B cell (primary cell): Measurements from ENCODE around the gene STRBP. TPM values are rescaled to one million over a fixed set of nuclear protein-coding genes. Genes with fewer than 3 reads are reported as not detected.

Experiments
- ATAC-seq: fragments of 200-7000 bp; cut with Tn5 transposase; one replicate; pipeline ENCODE4 v1.10.0; 2021; ENCODE audit warnings: low read depth, mild to moderate bottlenecking, moderate number of reproducible peaks, moderate library complexity
- CTCF ChIA-PET: fragments of 350-600 bp; sonication (Branson Sonifier 250); formaldehyde crosslinking; loops from one replicate; lab custom pipeline; 2021; ENCODE audit warnings: antibody characterized with exemption, inconsistent platforms; lab: Charles Lee
- POLR2A ChIA-PET: fragments of 350-600 bp; sonication (Branson Sonifier 250); formaldehyde crosslinking; loops from one replicate; lab custom pipeline; 2021; ENCODE audit warnings: antibody characterized with exemption; lab: Charles Lee
- DNase-seq: peaks from one replicate; pipeline ENCODE4 v3.0.0; 2013
- H2AFZ ChIP-seq: 2 replicates; pipeline ENCODE4 v1.6.1; 2012; ENCODE audit warnings: mild to moderate bottlenecking, low read depth, low read length; ENCODE audit not compliant: insufficient read depth, poor library complexity, severe bottlenecking
- H3K27ac ChIP-seq, 2 donors: 1 replicate in 1 of 2; 2 replicates in 1 of 2; pipeline ENCODE4 v1.5.1; 2012 to 2013; ENCODE audit warnings: low read length in 2 of 2, mild to moderate bottlenecking in 2 of 2, moderate library complexity in 1 of 2
- H3K27me3 ChIP-seq, 4 experiments: fragments of 200-600 bp in 1 of 4; sonication (generic) in 1 of 4; replicated peaks in 1 of 4; 1 replicate in 2 of 4; 2 replicates in 2 of 4; pipeline versions ENCODE4 v1.6.1 to v1.7.0; 2013 to 2016; ENCODE audit warnings: low read length in 3 of 4, mild to moderate bottlenecking in 2 of 4, mixed read lengths in 1 of 4, moderate library complexity in 1 of 4; ENCODE audit not compliant: insufficient read depth in 4 of 4, control insufficient read depth in 3 of 4; ENCODE audit errors: control extremely low read depth in 1 of 4
- H3K36me3 ChIP-seq, 2 experiments: replicated peaks in 1 of 2; 1 replicate in 1 of 2; 2 replicates in 1 of 2; pipeline versions ENCODE4 v1.6.1 to v1.7.1; 2013; ENCODE audit warnings: low read length in 1 of 2; ENCODE audit not compliant: insufficient read depth in 2 of 2, control insufficient read depth in 1 of 2; ENCODE audit errors: control extremely low read depth in 1 of 2, extremely low read depth in 1 of 2
- H3K4me1 ChIP-seq, 2 donors: fragments of 200-600 bp in 1 of 2; sonication (generic) in 1 of 2; 1 replicate in 1 of 2; 2 replicates in 1 of 2; pipeline versions ENCODE4 v1.5.1 to v1.6.1; 2013 to 2017; ENCODE audit warnings: low read length in 2 of 2; ENCODE audit not compliant: control insufficient read depth in 2 of 2, insufficient read depth in 2 of 2
- H3K4me2 ChIP-seq: replicated peaks from 2 replicates; pipeline ENCODE3; 2012; ENCODE audit warnings: mild to moderate bottlenecking, low read depth, low read length; ENCODE audit not compliant: poor library complexity, severe bottlenecking
- H3K4me3 ChIP-seq, 5 experiments: fragments of 200-600 bp in 1 of 5; sonication (generic) in 1 of 5; 1 replicate in 3 of 5; 2 replicates in 2 of 5; pipeline versions ENCODE4 v1.5.1 to v1.7.0; 2011 to 2016; ENCODE audit warnings: low read length in 4 of 5, mild to moderate bottlenecking in 4 of 5, low read depth in 2 of 5, control low read depth in 1 of 5, moderate library complexity in 1 of 5; ENCODE audit not compliant: insufficient read depth in 1 of 5; ENCODE audit errors: control extremely low read depth in 1 of 5, extremely low read depth in 1 of 5
- H3K79me2 ChIP-seq: fragments of 200-600 bp; sonication (generic); one replicate; pipeline ENCODE4 v1.6.0; 2016; ENCODE audit warnings: low read length; ENCODE audit not compliant: control insufficient read depth, insufficient read depth
- H3K9ac ChIP-seq: fragments of 200-600 bp; sonication (generic); 2 replicates; pipeline ENCODE4 v1.6.1; 2017; ENCODE audit warnings: mild to moderate bottlenecking, low read length, moderate library complexity
- H3K9me3 ChIP-seq, 3 donors: one replicate each; pipeline versions ENCODE4 v1.6.1 to v1.7.1; 2013; ENCODE audit warnings: low read length in 2 of 3; ENCODE audit not compliant: control insufficient read depth in 2 of 3, insufficient read depth in 1 of 3; ENCODE audit errors: control extremely low read depth in 1 of 3
- H4K20me1 ChIP-seq: 2 replicates; pipeline ENCODE4 v1.6.0; 2012; ENCODE audit warnings: mild to moderate bottlenecking, low read length; ENCODE audit not compliant: insufficient read depth, control insufficient read depth, poor library complexity, severe bottlenecking
- H3K27ac Mint-ChIP-seq: one replicate; pipeline ENCODE4 v1.8.0; 2021; ENCODE audit warnings: mixed read lengths
- H3K27me3 Mint-ChIP-seq: one replicate; pipeline ENCODE4 v1.8.0; 2021; ENCODE audit warnings: mixed read lengths
- H3K4me1 Mint-ChIP-seq: one replicate; pipeline ENCODE4 v1.8.0; 2021; ENCODE audit warnings: mixed read lengths
- H3K4me3 Mint-ChIP-seq: one replicate; pipeline ENCODE4 v1.8.0; 2021; ENCODE audit warnings: mixed read lengths
- H3K9me3 Mint-ChIP-seq: one replicate; pipeline ENCODE4 v1.8.0; 2022; ENCODE audit warnings: mixed read lengths; ENCODE audit not compliant: insufficient read depth
- EZH2 ChIP-seq: IDR thresholded peaks from 2 replicates; pipeline ENCODE4 v1.6.1; 2012; ENCODE audit warnings: borderline replicate concordance, low read depth, mild to moderate bottlenecking, moderate library complexity, low read length; ENCODE audit not compliant: insufficient read depth, poor library complexity, severe bottlenecking
- WGBS: methylation state at CpG from one replicate; pipeline ENCODE4 v1.1.5; 2013; ENCODE audit warnings: missing lambda C conversion rate; ENCODE audit not compliant: insufficient coverage; 5-methylcytosine and 5-hydroxymethylcytosine counted together
- intact Hi-C: fragments of 100-400 bp; cut with micrococcal nuclease; formaldehyde crosslinking; loops from one replicate; pipeline ENCODE4 v1.10.0; 2022
- polyA plus RNA-seq: library from polyadenylated mRNA; depleted of rRNA; stranded (reverse); fragments of >200 nt; gene quantifications from 2 replicates; pipeline ENCODE4 v1.2.3, GENCODE V29; 2012
- total RNA-seq, 2 donors: library from RNA; stranded (reverse); fragments of 120-200 nt in 1 of 2; gene quantifications; 1 replicate in 1 of 2; 2 replicates in 1 of 2; pipeline versions ENCODE4 v1.2.3 to v1.2.4, GENCODE V29; 2013 to 2022
- TF ChIP-seq, protein P1 (sequence below): fragments of 200-600 bp; IDR thresholded peaks from one replicate; pipeline ENCODE4 v1.8.0; 2022; ENCODE audit warnings: antibody characterized with exemption, mild to moderate bottlenecking

Gene STRBP
- total and polyA plus RNA-seq, 2 donors (not counting 1 experiment from before 2014, with no cell fraction given) = 39.1 to 189 TPM

DNA sequence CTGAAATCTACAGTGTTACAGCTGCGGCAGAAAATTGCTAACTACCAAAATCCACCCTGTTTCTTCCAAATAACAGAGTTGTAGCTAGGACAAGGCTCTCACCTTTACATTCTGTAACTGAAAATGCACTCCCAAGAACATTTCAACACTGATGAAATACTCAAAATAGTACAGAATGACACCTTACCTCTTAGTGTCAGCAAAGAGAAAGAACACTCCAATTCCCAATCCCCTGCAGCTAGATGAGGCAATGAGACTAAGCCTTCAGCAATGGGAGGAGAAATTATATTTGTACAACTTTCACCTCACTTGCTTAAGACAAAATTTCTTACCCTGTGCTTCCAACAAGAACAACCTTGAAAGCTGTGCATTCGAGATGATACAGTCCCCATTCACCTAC is 31.2 kb downstream of the STRBP start:
- ChIA-PET POLR2A (interaction anchor here (0.6 to 1.3 kb wide), 3 partner anchors 26 to 102 kb away, joined by 4 to 12 read pairs (median 5); no protein-coding TSS in a partner anchor), CTCF (interaction anchor here (1.2 to 3.5 kb wide), 2 partner anchors 15 to 106 kb away, joined by 3 to 11 read pairs; no protein-coding TSS in a partner anchor)
- no peak overlapping the region for H2AFZ ChIP-seq
- peaks cover 10% of the 10 kb centered on the region for H4K20me1 ChIP-seq
- peak overlapping the region; percentile 26 for H3K4me2 ChIP-seq
- peaks cover 89% of the 10 kb centered on the region for H3K4me1 Mint-ChIP-seq
- peaks cover 75 to 77% of the 10 kb centered on the region in 2 donors for H3K4me1 ChIP-seq
- 83% methylated on average over 2 of the region's 2 CpGs for WGBS
- H3K27ac ChIP-seq = peak overlapping the region; percentile 32 to 58
- peaks cover 0 to 12% (median 3%) of the 10 kb centered on the region in 3 donors for H3K9me3 ChIP-seq
- TF ChIP-seq, protein P1, sequence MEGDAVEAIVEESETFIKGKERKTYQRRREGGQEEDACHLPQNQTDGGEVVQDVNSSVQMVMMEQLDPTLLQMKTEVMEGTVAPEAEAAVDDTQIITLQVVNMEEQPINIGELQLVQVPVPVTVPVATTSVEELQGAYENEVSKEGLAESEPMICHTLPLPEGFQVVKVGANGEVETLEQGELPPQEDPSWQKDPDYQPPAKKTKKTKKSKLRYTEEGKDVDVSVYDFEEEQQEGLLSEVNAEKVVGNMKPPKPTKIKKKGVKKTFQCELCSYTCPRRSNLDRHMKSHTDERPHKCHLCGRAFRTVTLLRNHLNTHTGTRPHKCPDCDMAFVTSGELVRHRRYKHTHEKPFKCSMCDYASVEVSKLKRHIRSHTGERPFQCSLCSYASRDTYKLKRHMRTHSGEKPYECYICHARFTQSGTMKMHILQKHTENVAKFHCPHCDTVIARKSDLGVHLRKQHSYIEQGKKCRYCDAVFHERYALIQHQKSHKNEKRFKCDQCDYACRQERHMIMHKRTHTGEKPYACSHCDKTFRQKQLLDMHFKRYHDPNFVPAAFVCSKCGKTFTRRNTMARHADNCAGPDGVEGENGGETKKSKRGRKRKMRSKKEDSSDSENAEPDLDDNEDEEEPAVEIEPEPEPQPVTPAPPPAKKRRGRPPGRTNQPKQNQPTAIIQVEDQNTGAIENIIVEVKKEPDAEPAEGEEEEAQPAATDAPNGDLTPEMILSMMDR = no peak
- TF ChIP-seq EZH2 = no peak
- no peak overlapping the region for H3K9ac ChIP-seq
- H3K27me3 ChIP-seq = no peaks in the 10 kb centered on the region
- DNase-seq (no peak), ATAC-seq (no peak)
- intact Hi-C loops = no loop called here
- no peak overlapping the region for H3K4me3 ChIP-seq
- peak overlapping the region; percentile 17 for H3K4me3 Mint-ChIP-seq
- H3K36me3 ChIP-seq = no peaks in the 10 kb centered on the region
- no peaks in the 10 kb centered on the region for H3K27me3 Mint-ChIP-seq
- peak overlapping the region; percentile 64 for H3K27ac Mint-ChIP-seq
- no peaks in the 10 kb centered on the region for H3K9me3 Mint-ChIP-seq
- H3K79me2 ChIP-seq = peaks cover 84% of the 10 kb centered on the region

DNA sequence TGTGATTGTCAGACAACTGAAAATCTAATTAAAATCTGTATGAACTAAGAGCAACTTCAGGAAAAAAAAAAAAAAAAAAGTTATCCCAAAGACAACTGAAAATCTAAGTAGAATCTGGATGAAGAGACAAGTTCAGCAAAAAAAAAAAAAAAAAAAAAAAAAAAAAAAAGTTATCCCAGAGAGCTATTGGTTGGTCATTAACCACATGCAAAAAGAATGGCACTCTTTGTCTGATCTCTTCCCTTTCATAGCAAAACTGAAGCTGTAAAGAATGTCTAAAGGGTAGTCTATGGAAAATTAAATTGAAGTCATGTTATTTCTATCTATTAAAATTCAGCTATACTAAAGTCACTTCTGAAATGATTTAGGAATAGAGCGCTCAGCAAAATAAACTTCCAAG is 32.9 kb downstream of the STRBP start:
- peaks cover 74% of the 10 kb centered on the region for H3K4me1 Mint-ChIP-seq
- H3K9me3 Mint-ChIP-seq = no peaks in the 10 kb centered on the region
- Histone ChIP-seq H2AFZ (no peak overlapping the region), H3K4me2 (peak overlapping the region; percentile 74), H3K36me3 (no peaks in the 10 kb centered on the region), H3K79me2 (peaks cover 83% of the 10 kb centered on the region), H4K20me1 (peaks cover 2% of the 10 kb centered on the region), H3K4me3 (peak overlapping the region in 2 of 5 experiments; percentile 8 to 51), H3K27me3 (no peaks in the 10 kb centered on the region), H3K27ac (peak overlapping the region; percentile 85 to 90), H3K4me1 (peaks cover 72 to 82% of the 10 kb centered on the region in 2 donors), H3K9me3 (peaks cover 0 to 12% (median 3%) of the 10 kb centered on the region in 3 donors), H3K9ac (peak overlapping the region; percentile 35)
- peak overlapping the region; percentile 5 for H3K4me3 Mint-ChIP-seq
- intact Hi-C loops = loop anchor here (1.0 to 2.0 kb wide), 4 partner anchors 10 to 105 kb away; partner anchors contain the start of gene STRBP
- ChIA-PET CTCF (interaction anchor here (0.6 to 4.8 kb wide), 9 partner anchors 11 to 1476 kb away, joined by 3 to 32 read pairs (median 3); no protein-coding TSS in a partner anchor), POLR2A (interaction anchor here (0.6 to 1.5 kb wide), 7 partner anchors 26 to 108 kb away, joined by 3 to 12 read pairs (median 5); no protein-coding TSS in a partner anchor)
- ATAC-seq (no peak), DNase-seq (no peak)
- WGBS = no CpG with 5 or more reads among the region's 1 CpG
- peak overlapping the region; percentile 90 for H3K27ac Mint-ChIP-seq
- TF ChIP-seq, protein P1 = no peak
- TF ChIP-seq EZH2 = no peak
- H3K27me3 Mint-ChIP-seq = no peaks in the 10 kb centered on the region
